GM21825 (cell line): ENCODE results near the gene ZNF536.

ENCODE experiments used
- ATAC-seq: cut with Tn5 transposase; IDR thresholded peaks from one replicate; pipeline ENCODE4 v1.9.1; 2021; ENCODE audit warnings: mild to moderate bottlenecking, moderate library complexity; ENCODE audit not compliant: unreplicated experiment

The ZNF536 gene

DNA sequence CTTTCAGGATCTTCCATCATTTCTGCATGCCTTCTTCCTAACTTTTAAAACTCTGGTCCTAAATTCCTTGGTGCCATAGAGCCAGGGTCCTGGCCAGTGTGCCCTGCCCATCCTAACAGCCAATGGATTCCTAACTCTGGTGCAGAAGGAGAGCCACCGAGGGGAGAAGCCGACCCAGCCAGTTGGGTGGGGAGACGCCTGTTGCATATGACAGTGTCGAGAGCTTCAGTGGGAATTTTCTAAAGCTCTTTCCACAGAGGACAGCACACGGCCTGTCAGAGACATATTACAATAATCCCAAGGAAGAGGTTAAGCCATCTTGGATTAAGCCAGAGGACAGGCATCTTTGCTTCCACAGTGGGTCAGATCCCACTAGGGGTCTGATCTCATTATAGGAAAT, 180.4 kb downstream of the ZNF536 start:
- ATAC-seq: no peak

DNA sequence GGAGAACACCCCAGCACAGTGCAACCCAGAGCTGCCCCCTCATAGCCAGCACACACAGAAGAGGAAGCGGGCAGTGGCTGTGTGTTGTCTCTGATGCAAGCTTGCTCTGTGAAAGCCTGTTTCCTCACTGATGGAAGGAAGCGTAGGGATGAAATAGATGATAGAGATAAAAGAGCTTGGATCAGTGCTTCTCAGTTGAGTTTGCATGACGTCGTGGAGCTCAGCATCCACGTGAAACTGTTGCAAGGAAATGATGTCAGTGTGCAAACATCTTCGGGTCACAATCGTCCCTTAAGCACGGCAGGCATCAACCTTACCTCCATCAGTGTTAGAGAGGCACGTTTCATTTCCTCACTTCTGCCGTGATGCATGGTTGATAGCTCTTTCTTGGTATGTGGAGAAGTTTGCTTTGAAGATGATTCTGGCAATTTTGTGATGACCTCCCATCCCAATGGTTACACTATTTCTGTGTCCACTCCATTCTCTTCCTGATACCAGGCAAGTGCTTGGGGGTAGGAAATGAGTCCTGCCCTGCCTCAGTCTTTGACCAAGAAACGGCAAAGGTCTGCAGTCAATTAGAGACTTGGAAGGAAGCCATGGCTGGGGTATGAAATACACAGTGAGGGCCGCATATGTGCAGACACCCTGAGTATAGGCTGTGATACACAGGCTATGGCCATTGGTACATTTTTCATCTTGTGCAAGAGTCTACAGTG, 183.0 kb downstream of the ZNF536 start:
- ATAC-seq: no peak

DNA sequence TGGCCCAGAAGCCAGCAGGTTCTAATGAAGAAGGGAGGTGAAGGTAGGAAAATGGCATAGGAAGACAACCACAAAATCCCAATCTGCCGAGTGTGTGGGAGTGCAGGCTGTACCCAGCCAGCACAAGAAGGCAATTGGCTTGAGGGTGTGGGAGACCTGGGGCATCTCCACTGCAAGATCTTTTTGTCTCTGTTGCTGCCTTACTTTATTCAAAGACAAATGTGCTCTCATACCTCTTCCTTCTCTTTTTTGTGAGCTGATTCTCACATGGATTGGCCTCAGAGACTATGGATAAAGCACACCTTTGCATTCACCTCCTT, 183.6 kb downstream of the ZNF536 start:
- ATAC-seq: no peak

DNA sequence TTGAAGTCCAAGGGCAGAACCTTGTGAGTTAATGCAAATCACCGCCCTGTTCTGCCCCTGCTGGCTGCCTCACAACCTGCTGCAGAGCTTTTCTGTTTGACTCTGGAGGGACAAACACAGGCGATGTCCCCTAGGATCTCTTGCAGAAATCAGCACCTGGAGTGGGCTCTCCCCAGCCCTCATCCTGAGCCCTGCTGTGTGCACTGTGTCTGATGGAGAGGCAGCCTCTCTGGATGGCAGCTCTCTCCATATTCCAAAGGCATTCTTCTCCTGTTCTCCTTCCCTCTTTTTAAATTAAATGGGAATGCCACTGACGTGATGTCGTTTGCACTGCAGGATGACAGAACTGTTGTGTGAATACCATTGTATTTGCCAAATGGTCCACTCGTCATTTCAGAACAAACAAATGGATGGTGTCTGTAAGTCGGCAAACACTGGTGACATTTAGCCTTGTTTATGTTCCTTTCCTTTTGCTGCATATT, 184.1 kb downstream of the ZNF536 start:
- no peak for ATAC-seq

- ATAC-seq: no peak
These were observed 185.0 kb downstream of the ZNF536 start for GRCh38 chr19:30557212-30557611.

DNA sequence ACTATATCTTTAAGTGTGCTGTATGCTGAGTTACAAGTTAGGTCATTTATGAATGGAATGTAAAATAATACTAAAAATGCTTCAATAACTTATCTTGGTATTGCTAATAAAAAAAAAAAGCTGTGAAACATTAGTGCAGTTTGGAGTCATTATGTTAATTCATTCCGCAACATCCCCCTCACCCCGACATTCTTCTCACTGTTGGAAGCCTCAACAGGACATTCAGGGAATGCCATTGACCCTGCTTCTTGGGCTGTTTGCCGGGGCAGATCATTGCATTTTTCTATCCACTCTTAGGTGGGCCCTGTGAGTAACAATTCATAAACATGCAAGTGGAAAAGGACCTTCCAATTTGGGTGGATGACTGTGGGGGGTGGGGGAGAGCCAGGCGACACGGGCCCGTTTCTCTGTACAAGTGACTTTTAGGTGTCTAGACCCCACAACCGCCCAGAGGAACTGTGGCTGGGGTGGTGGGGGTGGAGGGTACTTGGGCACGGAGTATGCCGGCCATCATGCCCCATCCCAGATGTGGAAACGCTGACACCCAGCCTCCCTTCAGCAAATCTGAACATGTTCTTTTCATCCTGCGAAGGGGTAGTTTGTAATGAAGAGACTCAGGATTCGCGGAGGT, 185.9 kb downstream of the ZNF536 start:
- no peak for ATAC-seq

DNA sequence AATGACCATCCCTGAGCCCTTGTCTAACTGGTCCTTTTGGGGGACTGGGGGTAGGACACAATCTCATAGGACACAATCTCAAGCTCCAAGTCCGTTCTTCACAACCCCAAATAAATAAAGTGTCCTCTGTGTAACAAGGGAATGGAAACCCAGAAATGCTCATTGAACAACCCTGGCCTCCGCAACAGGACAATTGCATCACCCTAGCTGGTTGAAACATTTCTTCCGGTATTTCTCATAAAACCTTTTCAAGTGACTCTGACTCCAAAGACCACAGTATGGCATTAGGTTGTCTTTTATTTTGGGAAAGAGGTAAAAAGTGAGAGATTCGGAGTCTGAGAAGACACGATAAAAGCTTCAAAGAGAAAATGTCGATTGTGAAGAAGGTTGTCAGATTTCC, 186.6 kb downstream of the ZNF536 start:
- no peak for ATAC-seq

DNA sequence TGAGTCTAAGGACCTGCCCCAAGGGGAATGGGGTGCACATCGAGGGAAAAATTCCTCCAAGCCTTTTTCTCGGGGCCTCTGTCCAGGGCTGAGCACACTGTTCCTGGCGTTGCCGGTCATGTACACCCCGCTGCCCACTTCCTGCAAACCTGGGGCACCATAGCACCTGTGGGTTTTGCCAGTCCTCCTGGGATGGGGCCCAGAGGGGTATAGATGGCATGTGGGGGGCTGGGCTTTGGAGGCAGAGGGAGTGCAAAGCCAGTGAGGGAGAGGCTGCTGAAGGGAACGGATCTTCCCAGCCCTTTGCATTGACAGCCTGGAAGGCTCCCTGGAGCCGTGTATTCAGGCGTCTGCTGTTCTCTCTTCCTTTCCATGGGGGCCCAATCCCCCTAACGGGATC, 187.3 kb downstream of the ZNF536 start:
- no peak for ATAC-seq

DNA sequence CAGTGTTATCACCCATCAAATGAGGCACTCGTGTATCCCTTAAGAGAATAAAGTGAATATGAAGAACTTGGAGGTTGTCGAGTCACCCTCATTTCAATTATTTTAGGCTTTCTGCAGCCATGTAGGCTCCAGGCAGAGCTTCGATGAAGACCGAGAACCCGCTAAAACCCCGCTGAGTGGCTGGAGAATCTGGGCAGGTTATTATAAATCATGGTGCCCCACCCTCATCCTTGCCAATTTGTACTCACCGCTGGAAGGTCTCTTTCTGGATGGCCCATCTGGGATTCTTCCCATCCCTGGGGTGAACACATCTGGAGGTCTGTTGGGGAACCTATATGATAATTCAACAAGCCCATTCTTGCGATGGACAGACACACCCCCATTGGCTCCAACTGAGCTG, 190.8 kb downstream of the ZNF536 start:
- no peak for ATAC-seq

DNA sequence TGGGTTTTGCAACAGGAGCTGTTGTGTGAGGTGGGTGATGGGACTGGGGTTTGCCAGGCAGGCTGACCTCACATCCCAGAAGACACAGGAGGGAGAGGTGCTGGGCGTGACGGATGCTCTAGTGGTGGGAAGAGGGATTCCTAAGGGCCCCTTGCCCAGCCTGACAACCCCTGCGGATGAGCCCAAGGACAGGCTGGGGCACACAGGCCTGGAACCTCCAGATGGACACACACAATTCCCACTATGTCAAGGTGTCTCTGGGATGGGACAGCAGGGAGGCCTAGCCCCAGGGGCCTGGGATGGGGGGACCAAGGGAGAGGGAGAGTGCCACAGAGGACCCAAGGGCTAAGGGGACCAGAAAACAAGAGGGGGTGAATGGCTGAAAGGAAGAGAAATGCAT, 191.5 kb downstream of the ZNF536 start:
- ATAC-seq: no peak

GRCh38 chr19:30564551-30565011, 192.4 kb downstream of the ZNF536 start:
- ATAC-seq: no peak

DNA sequence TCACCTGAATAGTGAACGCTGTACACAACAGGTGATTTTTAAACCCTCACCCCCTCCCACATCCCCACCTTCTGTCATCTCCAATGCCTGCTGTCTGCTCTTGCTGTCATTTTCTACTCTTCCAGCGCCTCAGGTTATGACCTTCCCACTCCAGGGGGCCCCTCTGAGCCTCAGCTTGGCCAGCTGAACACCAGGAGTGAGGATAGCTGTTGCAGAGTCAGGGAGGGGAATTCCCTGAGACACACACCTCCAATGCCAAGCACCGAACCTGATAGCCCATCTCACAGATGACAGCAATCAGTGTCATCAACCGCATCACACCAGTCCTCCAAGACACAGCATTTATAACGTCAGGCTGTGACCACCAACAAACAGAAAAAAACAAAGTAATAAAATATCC, 193.5 kb downstream of the ZNF536 start:
- ATAC-seq: no peak

GRCh38 chr19:30566681-30567420, 194.7 kb downstream of the ZNF536 start:
- no peak for ATAC-seq

DNA sequence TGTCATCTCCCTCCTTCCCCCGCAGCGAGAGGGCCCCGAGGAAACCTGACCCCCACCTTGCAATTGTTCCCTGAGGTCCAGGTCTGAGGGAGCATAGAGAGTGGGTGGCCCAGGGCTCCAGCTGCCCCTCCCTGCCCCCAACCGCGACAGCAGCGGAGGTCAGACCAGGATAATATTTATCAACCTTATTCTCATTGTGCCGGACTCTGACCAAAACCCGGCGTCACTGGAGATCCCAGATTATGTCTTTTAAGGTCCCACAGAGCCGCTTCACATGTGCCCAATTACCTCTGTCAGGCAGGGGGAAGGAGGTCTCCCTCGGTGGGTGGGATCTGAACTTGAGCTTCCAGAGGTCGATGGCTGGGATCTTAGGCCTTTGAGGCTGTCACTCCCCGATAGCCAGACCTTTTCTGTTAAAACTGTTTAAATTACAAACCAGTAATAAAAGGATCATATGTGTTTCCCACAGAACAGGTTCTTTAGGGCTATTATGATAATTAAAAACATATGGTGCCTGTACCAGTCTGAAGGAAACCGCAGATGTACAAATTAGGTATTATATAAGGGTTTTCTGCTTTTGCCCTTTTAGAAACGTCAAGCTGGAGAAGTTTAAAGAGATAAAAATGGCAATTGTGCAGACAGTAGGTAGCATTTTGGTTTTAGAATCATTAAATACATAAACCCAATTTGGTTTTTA, 195.5 kb downstream of the ZNF536 start:
- no peak for ATAC-seq

- ATAC-seq: no peak
These were observed 198.0 kb downstream of the ZNF536 start for GRCh38 chr19:30570194-30570593.

DNA sequence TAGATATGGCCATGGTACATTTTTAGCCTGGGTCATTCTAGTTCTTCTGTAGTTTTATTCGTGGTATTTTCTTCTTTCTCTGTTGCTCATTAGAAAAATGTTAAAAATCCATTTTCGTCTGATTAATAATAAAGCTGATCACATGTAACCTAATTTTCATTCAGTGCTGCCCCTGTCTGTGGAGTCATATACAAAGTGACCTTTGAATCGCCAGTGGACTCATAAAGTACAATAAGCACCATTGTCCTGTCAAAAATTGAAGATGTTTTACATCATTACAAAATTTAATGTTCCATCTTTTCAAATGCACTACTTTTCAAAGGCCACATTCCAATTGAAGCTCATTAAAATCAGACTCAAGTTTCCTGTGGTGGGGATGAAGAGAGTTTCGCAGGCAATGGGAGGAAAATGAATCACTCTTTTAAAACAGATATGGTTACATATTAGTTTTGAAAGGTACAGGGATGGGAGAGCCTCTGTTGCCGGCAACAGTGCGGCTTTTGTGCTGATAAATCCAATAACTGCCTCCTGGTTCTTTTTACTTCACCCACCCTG, 205.4 kb downstream of the ZNF536 start:
- no peak for ATAC-seq

GRCh38 chr19:30579419-30579818, 207.2 kb downstream of the ZNF536 start:
- no peak for ATAC-seq

DNA sequence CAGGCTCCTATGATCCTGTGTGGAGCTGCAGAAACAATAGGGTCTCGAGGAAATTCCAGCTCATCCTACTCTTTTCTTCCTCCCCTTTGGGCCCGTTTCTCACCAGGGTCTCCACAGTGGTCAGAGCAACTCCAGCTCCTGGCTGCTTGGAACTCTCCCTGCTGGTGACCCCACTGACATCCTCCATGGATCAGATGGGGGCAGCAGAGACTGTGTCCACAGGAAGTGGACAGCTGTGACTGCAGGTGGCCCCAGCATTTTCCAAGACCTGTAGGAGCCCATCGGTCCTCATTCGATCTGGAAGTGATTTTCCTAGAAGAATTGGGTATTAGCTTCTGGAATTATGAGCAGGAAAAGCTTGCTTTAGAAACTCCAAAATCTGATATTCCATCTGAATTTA, 208.5 kb downstream of the ZNF536 start:
- no peak for ATAC-seq

DNA sequence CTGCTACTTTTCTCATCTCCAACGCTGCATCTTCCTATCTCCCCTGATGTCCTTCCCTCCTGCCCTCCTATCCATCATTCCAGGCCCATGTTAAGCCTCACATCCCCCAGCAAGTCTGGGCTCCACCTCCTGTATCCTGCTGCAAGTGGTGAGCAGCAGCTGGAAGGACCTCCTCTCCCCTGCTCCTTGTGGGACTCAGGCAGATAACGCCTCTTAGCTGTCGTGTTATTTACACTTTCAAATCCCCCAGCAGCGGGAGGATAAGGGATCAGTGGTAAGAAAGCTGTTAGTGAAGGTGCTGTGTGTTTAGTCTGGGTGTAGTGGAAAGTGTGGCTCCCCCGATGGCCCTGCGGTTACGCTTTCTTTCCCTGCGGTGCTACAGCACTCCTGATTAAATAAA, 211.9 kb downstream of the ZNF536 start:
- no peak for ATAC-seq

GRCh38 chr19:30587869-30588268, 215.7 kb downstream of the ZNF536 start:
- no peak for ATAC-seq

DNA sequence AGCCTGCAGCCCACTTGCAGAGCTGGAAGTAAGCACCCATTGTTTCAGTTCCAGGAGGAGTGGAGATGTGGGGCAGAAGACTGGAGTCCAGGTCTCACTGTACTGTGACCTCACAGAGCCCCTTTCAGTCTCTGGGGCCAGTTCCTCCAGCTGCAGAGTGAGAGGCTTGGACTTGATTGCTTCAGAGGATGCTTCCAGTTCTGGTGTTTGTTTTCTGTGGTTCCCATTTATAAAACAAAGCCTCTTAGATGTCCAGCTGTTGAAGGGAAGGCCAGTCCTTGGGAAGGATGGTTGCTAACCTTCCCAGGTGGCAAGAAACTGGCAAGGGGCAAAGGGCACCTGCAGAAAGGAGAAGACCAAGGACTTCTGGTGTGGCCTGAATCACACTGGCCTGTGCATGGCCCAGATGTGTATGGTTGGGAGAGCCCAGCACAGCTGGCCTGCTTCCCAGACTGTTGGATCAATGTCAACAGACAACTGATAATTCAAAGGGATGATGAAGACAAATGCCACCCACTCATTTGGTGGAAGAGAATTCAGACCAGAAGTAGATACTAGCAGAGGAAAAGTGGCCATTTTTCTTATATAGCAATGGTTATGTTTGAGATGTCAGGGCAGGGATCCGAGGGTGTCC, 218.5 kb downstream of the ZNF536 start:
- ATAC-seq: no peak
